ENCODE measurements around the gene TXNRD1. TPM values are rescaled to one million over a fixed set of nuclear protein-coding genes. Genes with fewer than 3 reads are reported as not detected.

The TXNRD1 gene
- total RNA-seq, 6 experiments from 2014 or later, result 40.3 to 153 (median 74.5) TPM

DNA sequence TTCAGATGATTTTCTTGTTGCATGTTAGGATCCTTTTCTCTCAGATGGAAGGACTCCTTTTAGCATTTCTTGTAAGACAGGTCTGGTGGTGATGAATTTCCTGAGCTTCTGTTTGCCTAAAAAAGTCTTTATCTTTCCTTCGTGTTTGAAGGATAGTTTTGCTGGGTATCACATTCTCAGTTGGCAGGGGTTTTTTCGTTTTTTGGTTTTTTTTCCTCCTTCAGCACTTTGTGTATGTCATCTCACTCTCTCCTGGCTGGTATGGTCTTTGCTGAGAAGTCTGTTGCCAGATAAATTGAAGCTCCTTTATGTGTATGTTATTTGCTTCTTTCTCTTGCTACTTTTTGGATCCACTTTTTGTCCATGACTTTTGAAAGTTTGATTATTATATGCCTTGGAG is 15.6 kb upstream of the TXNRD1 start:
- 78% methylated on average over 2 of the region's 2 CpGs for WGBS (ENCODE audit: insufficient coverage, low coverage, low lambda C conversion rate, missing lambda C conversion rate)
- H3K4me1 ChIP-seq, result no peaks in the 10 kb centered on the region
- H3K9me3 ChIP-seq, result no peaks in the 10 kb centered on the region
- intact Hi-C loops (cut with DNase I), result loop anchor here in 1 of 2 donors (5.0 kb wide), 1 partner anchor 157 kb away; no protein-coding TSS in a partner anchor
- H3K27ac ChIP-seq, result no peak overlapping the region
- ATAC-seq, result no peak
- no peaks in the 10 kb centered on the region for H3K36me3 ChIP-seq
- TF ChIP-seq POLR2A (IDR thresholded peaks at IDR 0.05) (no peak), CTCF (IDR thresholded peaks at IDR 0.05) (no peak)
- H3K27me3 ChIP-seq, result no peaks in the 10 kb centered on the region
- DNase-seq, result no peak
- H3K4me3 ChIP-seq, result no peak overlapping the region

GRCh38 chr12:104201238-104202001 is 14.2 kb upstream of the TXNRD1 start:
- Histone ChIP-seq H3K4me3 (no peak overlapping the region), H3K4me1 (no peaks in the 10 kb centered on the region), H3K27me3 (no peaks in the 10 kb centered on the region), H3K36me3 (no peaks in the 10 kb centered on the region), H3K9me3 (no peaks in the 10 kb centered on the region), H3K27ac (no peak overlapping the region)
- peak in 1 of 3 donors; percentile 54 for DNase-seq
- intact Hi-C loops (cut with DNase I), result loop anchor here in 1 of 2 donors (5.0 kb wide), 1 partner anchor 156 kb away; no protein-coding TSS in a partner anchor
- peak; percentile 88 to 91 (median 89) for ATAC-seq
- 54% methylated on average over 3 of the region's 3 CpGs for WGBS (ENCODE audit: insufficient coverage, low coverage, low lambda C conversion rate, missing lambda C conversion rate)
- TF ChIP-seq POLR2A (IDR thresholded peaks at IDR 0.05) (no peak), CTCF (IDR thresholded peaks at IDR 0.05) (peak; percentile 82 to 90 (median 86))

GRCh38 chr12:104204690-104205480 is 10.7 kb upstream of the TXNRD1 start:
- H3K27ac ChIP-seq, result no peak overlapping the region
- H3K4me3 ChIP-seq, result no peak overlapping the region
- H3K36me3 ChIP-seq, result no peaks in the 10 kb centered on the region
- no peaks in the 10 kb centered on the region for H3K27me3 ChIP-seq
- no peaks in the 10 kb centered on the region for H3K9me3 ChIP-seq
- DNase-seq (no peak), ATAC-seq (no peak)
- 92% methylated on average over 15 of the region's 19 CpGs for WGBS (ENCODE audit: insufficient coverage, low coverage, low lambda C conversion rate, missing lambda C conversion rate)
- H3K4me1 ChIP-seq, result no peaks in the 10 kb centered on the region
- intact Hi-C loops (cut with DNase I), result loop anchor here (5.0 kb wide), 2 partner anchors 147 to 152 kb away; no protein-coding TSS in a partner anchor
- TF ChIP-seq CTCF (IDR thresholded peaks at IDR 0.05) (no peak), POLR2A (IDR thresholded peaks at IDR 0.05) (no peak)

DNA sequence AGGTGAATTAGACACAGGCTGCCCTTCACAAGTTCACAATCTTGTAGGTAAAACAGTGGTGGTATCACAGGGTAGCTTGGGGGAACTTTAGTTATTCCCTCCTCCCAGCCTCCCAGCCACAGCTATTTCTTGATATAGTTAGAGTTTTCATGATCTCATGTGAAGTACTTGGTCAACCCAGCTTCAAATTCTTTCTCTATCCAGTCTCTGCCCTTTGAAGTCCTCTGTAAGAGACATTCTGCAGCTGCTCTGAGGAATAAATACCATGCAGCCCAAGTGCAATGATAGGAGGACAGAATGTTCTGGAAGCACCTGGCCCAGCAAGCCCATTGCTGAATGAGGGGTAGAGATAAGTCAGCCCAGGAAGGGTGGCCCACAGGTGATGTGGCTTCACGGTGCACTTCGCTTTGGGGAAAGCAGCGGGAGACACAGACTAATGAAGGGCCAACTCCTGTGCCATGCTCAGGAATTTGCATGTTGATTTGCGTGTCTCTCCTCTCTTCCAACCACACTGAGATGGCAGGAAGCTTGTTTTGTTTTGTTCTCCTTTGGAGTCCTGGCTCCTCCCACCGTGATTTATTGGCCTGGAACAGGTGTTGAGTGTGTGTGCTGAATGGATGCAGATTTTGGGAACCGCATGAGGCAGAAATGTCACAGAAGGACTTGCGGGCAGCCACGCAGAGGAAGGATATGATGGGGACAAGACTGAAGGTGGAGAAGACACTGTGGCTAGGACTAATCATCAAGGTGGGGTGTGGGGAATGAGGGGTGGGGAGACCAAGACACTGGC is 8.0 kb upstream of the TXNRD1 start:
- DNase-seq (no peak), ATAC-seq (no peak)
- no peaks in the 10 kb centered on the region for H3K4me1 ChIP-seq
- no peak overlapping the region for H3K4me3 ChIP-seq
- H3K27me3 ChIP-seq, result no peaks in the 10 kb centered on the region
- H3K9me3 ChIP-seq, result no peaks in the 10 kb centered on the region
- intact Hi-C loops (cut with DNase I), result loop anchor here in 1 of 2 donors (5.0 kb wide), 1 partner anchor 145 kb away; no protein-coding TSS in a partner anchor
- 79% methylated on average over 5 of the region's 8 CpGs for WGBS (ENCODE audit: insufficient coverage, low coverage, low lambda C conversion rate, missing lambda C conversion rate)
- H3K36me3 ChIP-seq, result no peaks in the 10 kb centered on the region
- H3K27ac ChIP-seq, result no peak overlapping the region
- no peak for TF ChIP-seq POLR2A (IDR thresholded peaks at IDR 0.05)
- TF ChIP-seq CTCF (IDR thresholded peaks at IDR 0.05), result no peak

Measured in right lobe of liver (tissue), 6 donors.